ENCODE data around the gene CHCHD6.

- TF ChIP-seq CTCF (IDR thresholded peaks at IDR 0.05) = no peak
- no peak for TF ChIP-seq POLR2A (IDR thresholded peaks at IDR 0.05)
Measured at GRCh38 chr3:126683069-126683468, 21.0 kb upstream of the CHCHD6 start.

Data from right lobe of liver (tissue), 4 donors.